ENCODE measurements around the gene ZKSCAN5. TPM values are rescaled to one million over a fixed set of nuclear protein-coding genes. Genes with fewer than 3 reads are reported as not detected.

Gene ZKSCAN5
- polyA plus RNA-seq, 1 donor (not counting 4 experiments of a cell fraction or from before 2014, with no cell fraction given) = 8.4 TPM

DNA sequence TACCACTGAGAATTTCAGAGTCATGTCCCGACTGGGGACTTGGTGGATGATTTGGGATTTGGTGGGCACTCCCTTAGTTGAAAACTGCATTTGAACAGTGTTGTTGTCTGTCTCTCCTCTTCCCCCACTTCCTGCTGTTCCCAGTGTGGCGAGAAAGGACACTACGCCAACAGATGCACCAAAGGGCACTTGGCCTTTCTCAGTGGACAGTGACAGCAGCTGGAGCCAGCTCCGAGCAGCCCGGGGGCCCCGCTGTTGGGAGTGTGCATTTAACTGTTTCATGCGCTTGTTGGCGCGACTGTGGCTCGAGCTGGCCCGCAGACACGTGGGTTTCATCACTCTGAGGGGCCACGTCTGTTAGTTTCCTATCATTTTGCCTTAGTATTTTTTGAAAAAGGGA lies 48.2 kb upstream of the ZKSCAN5 start:
- H2AFZ ChIP-seq (ENCODE audit: control insufficient read depth, low read length) = no peak overlapping the region
- H3K9ac ChIP-seq (ENCODE audit: control insufficient read depth, extremely low read depth, insufficient read depth, low read length) = no peak overlapping the region
- FAIRE-seq = no peak
- peaks cover 50% of the 10 kb centered on the region for H3K79me2 ChIP-seq (ENCODE audit: control insufficient read depth, insufficient read depth, low read length)
- peaks cover 39 to 78% of the 10 kb centered on the region in 2 experiments for H3K36me3 ChIP-seq (ENCODE audit: control insufficient read depth in 2 of 2, extremely low read depth in 1 of 2, insufficient read depth in 2 of 2, low read length in 2 of 2)
- dilution Hi-C loops (cut with MboI; ENCODE audit: extremely low pct_ligation_motif_present, low sequenced_read_pairs) = no loop called here
- H3K27me3 ChIP-seq (ENCODE audit: control insufficient read depth, extremely low read depth, insufficient read depth, low read length) = no peaks in the 10 kb centered on the region
- TF ChIP-seq EZH2 (IDR thresholded peaks at IDR 0.05; ENCODE audit: low read length) = no peak
- TF ChIP-seq, protein P1, sequence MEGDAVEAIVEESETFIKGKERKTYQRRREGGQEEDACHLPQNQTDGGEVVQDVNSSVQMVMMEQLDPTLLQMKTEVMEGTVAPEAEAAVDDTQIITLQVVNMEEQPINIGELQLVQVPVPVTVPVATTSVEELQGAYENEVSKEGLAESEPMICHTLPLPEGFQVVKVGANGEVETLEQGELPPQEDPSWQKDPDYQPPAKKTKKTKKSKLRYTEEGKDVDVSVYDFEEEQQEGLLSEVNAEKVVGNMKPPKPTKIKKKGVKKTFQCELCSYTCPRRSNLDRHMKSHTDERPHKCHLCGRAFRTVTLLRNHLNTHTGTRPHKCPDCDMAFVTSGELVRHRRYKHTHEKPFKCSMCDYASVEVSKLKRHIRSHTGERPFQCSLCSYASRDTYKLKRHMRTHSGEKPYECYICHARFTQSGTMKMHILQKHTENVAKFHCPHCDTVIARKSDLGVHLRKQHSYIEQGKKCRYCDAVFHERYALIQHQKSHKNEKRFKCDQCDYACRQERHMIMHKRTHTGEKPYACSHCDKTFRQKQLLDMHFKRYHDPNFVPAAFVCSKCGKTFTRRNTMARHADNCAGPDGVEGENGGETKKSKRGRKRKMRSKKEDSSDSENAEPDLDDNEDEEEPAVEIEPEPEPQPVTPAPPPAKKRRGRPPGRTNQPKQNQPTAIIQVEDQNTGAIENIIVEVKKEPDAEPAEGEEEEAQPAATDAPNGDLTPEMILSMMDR (optimal IDR thresholded peaks at IDR 0.05 in 1 of 3, IDR thresholded peaks at IDR 0.05 in 1 of 3, conservative IDR thresholded peaks at IDR 0.05 in 1 of 3; ENCODE audit: extremely low read depth in 1 of 3, insufficient read depth in 2 of 3, low read length in 3 of 3) = no peak
- H4K20me1 ChIP-seq (ENCODE audit: control insufficient read depth, extremely low read depth, insufficient read depth, low read length) = peaks cover 19% of the 10 kb centered on the region
- H3K9me3 ChIP-seq (ENCODE audit: control insufficient read depth, low read depth, low read length) = no peaks in the 10 kb centered on the region
- no peak overlapping the region for H3K4me2 ChIP-seq (ENCODE audit: control insufficient read depth, extremely low read depth, insufficient read depth, low read depth, low read length)
- DNase-seq (ENCODE audit: low read depth, low spot score) = no peak
- no peak overlapping the region for H3K4me3 ChIP-seq (ENCODE audit: control insufficient read depth in 2 of 3, extremely low read depth in 1 of 3, insufficient read depth in 2 of 3, low read depth in 1 of 3, low read length in 3 of 3)
- H3K27ac ChIP-seq (ENCODE audit: control insufficient read depth, insufficient read depth, low read length) = no peak overlapping the region
- H3K4me1 ChIP-seq (ENCODE audit: control insufficient read depth, extremely low read depth, insufficient read depth, low read length) = peaks cover 10% of the 10 kb centered on the region
- peaks cover 4% of the 10 kb centered on the region for H3K9me1 ChIP-seq (ENCODE audit: control insufficient read depth, extremely low read depth, insufficient read depth, low read length)

DNA sequence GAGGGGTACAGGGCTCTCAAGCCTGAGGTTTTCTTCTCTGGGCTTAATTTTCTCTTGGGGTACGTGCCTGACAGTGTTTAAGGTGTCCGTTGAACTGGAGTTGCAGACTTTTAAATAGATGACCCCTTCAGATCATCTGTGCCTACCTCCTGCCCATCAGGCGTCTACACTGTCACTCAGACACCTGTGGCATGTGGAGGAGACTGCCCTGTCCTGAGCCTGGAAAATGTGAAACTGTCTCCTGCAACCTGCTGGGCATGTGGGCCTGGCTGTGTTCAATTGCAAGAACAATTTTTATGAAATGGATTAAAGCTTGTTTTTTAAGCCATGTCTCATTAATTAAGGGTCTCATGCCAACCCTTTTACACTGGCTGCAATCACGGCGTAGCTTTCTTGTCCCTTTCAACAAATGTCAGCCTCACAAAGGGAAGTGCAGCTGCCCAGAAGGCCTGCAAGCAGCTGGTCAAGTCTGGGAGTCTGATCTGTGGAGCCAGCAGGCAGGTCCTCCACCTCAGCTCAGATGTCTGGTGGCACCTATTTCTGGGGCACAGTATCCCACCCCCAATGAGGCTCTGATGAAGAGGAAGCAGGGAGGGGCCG lies 47.3 kb upstream of the ZKSCAN5 start:
- DNase-seq (ENCODE audit: low read depth, low spot score) = no peak
- Histone ChIP-seq H3K4me1 (ENCODE audit: control insufficient read depth, extremely low read depth, insufficient read depth, low read length) (peaks cover 12% of the 10 kb centered on the region), H3K79me2 (ENCODE audit: control insufficient read depth, insufficient read depth, low read length) (peaks cover 58% of the 10 kb centered on the region), H3K4me3 (ENCODE audit: control insufficient read depth in 2 of 3, extremely low read depth in 1 of 3, insufficient read depth in 2 of 3, low read depth in 1 of 3, low read length in 3 of 3) (no peak overlapping the region), H3K9me3 (ENCODE audit: control insufficient read depth, low read depth, low read length) (no peaks in the 10 kb centered on the region), H4K20me1 (ENCODE audit: control insufficient read depth, extremely low read depth, insufficient read depth, low read length) (peaks cover 19% of the 10 kb centered on the region), H3K9me1 (ENCODE audit: control insufficient read depth, extremely low read depth, insufficient read depth, low read length) (peaks cover 4% of the 10 kb centered on the region), H2AFZ (ENCODE audit: control insufficient read depth, low read length) (no peak overlapping the region), H3K9ac (ENCODE audit: control insufficient read depth, extremely low read depth, insufficient read depth, low read length) (no peak overlapping the region), H3K27ac (ENCODE audit: control insufficient read depth, insufficient read depth, low read length) (no peak overlapping the region), H3K4me2 (ENCODE audit: control insufficient read depth, extremely low read depth, insufficient read depth, low read depth, low read length) (no peak overlapping the region), H3K36me3 (ENCODE audit: control insufficient read depth in 2 of 2, extremely low read depth in 1 of 2, insufficient read depth in 2 of 2, low read length in 2 of 2) (peaks cover 35 to 71% of the 10 kb centered on the region in 2 experiments), H3K27me3 (ENCODE audit: control insufficient read depth, extremely low read depth, insufficient read depth, low read length) (no peaks in the 10 kb centered on the region)
- dilution Hi-C loops (cut with MboI; ENCODE audit: extremely low pct_ligation_motif_present, low sequenced_read_pairs) = no loop called here
- FAIRE-seq = no peak
- no peak for TF ChIP-seq EZH2 (IDR thresholded peaks at IDR 0.05; ENCODE audit: low read length)
- TF ChIP-seq, protein P1 (optimal IDR thresholded peaks at IDR 0.05 in 1 of 3, IDR thresholded peaks at IDR 0.05 in 1 of 3, conservative IDR thresholded peaks at IDR 0.05 in 1 of 3; ENCODE audit: extremely low read depth in 1 of 3, insufficient read depth in 2 of 3, low read length in 3 of 3) = no peak
